Measurements from ENCODE around the gene TMEM184A.

- TF ChIP-seq, protein P1, sequence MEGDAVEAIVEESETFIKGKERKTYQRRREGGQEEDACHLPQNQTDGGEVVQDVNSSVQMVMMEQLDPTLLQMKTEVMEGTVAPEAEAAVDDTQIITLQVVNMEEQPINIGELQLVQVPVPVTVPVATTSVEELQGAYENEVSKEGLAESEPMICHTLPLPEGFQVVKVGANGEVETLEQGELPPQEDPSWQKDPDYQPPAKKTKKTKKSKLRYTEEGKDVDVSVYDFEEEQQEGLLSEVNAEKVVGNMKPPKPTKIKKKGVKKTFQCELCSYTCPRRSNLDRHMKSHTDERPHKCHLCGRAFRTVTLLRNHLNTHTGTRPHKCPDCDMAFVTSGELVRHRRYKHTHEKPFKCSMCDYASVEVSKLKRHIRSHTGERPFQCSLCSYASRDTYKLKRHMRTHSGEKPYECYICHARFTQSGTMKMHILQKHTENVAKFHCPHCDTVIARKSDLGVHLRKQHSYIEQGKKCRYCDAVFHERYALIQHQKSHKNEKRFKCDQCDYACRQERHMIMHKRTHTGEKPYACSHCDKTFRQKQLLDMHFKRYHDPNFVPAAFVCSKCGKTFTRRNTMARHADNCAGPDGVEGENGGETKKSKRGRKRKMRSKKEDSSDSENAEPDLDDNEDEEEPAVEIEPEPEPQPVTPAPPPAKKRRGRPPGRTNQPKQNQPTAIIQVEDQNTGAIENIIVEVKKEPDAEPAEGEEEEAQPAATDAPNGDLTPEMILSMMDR (IDR thresholded peaks at IDR 0.05), result no peak
- no peak for TF ChIP-seq POLR2A (IDR thresholded peaks at IDR 0.05)
These were observed 52.6 kb downstream of the TMEM184A start for GRCh38 chr7:1503390-1503789.

Measured in thyroid gland (tissue), 4 donors.